Measurements from ENCODE around the gene PMVK. TPM values are rescaled to one million over a fixed set of nuclear protein-coding genes. Genes with fewer than 3 reads are reported as not detected.

The PMVK gene
- total RNA-seq, 2 donors from 2014 or later: 9.7 to 13.8 TPM

- no peak for ATAC-seq (ENCODE audit: insufficient number of reproducible peaks, low FRiP score, low read depth)
- no peaks in the 10 kb centered on the region for H3K9me3 ChIP-seq
- no peaks in the 10 kb centered on the region for H3K36me3 ChIP-seq
- H3K4me1 ChIP-seq (ENCODE audit: control insufficient read depth in 1 of 2, low read depth in 2 of 2): no peaks in the 10 kb centered on the region
- no peaks in the 10 kb centered on the region for H3K27me3 ChIP-seq (replicated peaks; ENCODE audit: insufficient read depth)
- no peak overlapping the region for H3K4me3 ChIP-seq
- H3K27ac ChIP-seq: no peak overlapping the region
- no peak for DNase-seq (ENCODE audit: low spot score)
- TF ChIP-seq CTCF (IDR thresholded peaks at IDR 0.05): no peak
Measured at GRCh38 chr1:154891452-154891851, 45.1 kb downstream of the PMVK start.

DNA sequence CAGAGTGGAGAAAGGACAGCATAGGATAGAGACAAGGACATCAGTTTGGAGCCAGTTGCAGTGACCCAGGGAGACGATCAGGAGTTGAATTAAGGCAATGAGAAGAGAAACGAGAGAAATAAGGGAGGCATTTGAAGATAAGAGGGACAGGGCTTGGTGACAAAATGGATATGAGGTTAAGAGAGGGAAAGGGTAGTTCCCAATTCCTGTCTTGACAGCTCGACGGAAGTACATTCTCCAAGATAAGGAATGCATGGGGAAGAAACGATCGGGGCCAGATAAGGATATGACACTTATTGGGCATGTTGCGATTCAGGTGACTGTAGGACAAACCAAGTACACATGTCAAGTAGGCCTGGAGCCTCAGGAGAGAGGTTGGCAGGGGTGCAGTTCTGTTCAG is 47.8 kb downstream of the PMVK start:
- no peak overlapping the region for H3K27ac ChIP-seq
- no peaks in the 10 kb centered on the region for H3K36me3 ChIP-seq
- H3K4me1 ChIP-seq (ENCODE audit: control insufficient read depth in 1 of 2, low read depth in 2 of 2): no peaks in the 10 kb centered on the region
- TF ChIP-seq CTCF (IDR thresholded peaks at IDR 0.05): no peak
- H3K9me3 ChIP-seq: no peaks in the 10 kb centered on the region
- ATAC-seq (ENCODE audit: insufficient number of reproducible peaks, low FRiP score, low read depth) (no peak), DNase-seq (ENCODE audit: low spot score) (no peak)
- H3K27me3 ChIP-seq (replicated peaks; ENCODE audit: insufficient read depth): no peaks in the 10 kb centered on the region
- no peak overlapping the region for H3K4me3 ChIP-seq

DNA sequence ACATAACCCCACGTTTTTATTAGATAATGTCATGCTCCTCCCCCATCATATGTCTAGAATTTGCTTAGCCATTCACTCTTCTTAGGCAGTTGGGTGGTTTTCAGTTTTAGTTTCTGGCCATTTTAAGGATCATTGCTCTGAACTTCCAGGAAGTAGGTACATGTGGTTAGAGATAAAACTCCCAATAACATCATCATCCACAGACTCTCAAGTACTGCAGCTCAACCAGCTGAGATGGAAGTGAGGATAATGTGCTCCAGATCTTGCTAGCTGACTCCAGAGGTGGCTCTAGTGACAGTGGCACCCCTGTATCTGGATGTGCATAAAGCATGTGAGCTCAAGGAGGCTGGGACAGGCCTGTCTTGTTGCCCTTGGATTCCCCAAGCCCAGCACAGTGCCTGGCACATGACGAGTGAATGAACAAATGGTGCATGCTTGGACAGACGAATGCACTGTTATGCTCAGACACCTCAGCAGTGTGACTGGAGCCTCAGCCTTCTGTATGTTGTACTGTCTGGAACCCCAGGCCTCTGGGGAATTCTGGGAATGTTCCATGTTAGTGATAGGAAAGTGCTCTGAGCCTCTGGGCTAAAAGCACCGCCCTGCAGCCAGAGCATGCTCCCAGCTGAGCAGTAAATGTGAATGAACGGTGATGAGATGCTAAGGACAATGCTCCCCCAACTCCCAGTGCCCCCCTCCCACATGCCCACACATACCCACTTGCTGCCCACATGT is 50.1 kb downstream of the PMVK start:
- no peaks in the 10 kb centered on the region for H3K27me3 ChIP-seq (replicated peaks; ENCODE audit: insufficient read depth)
- no peak for DNase-seq (ENCODE audit: low spot score)

GRCh38 chr1:154884869-154885701 is 51.4 kb downstream of the PMVK start:
- Histone ChIP-seq H3K4me3 (no peak overlapping the region), H3K27ac (no peak overlapping the region), H3K4me1 (ENCODE audit: control insufficient read depth in 1 of 2, low read depth in 2 of 2) (no peaks in the 10 kb centered on the region), H3K9me3 (no peaks in the 10 kb centered on the region), H3K27me3 (replicated peaks; ENCODE audit: insufficient read depth) (no peaks in the 10 kb centered on the region), H3K36me3 (no peaks in the 10 kb centered on the region)
- DNase-seq (ENCODE audit: low spot score): no peak
- TF ChIP-seq CTCF (IDR thresholded peaks at IDR 0.05): no peak
- ATAC-seq (ENCODE audit: insufficient number of reproducible peaks, low FRiP score, low read depth): no peak

More for the DNA sequence above, 50.1 kb downstream of the PMVK start:
- ATAC-seq (ENCODE audit: insufficient number of reproducible peaks, low FRiP score, low read depth): no peak
- TF ChIP-seq CTCF (IDR thresholded peaks at IDR 0.05): no peak
- no peak overlapping the region for H3K27ac ChIP-seq
- H3K4me1 ChIP-seq (ENCODE audit: control insufficient read depth in 1 of 2, low read depth in 2 of 2): no peaks in the 10 kb centered on the region
- H3K9me3 ChIP-seq: no peaks in the 10 kb centered on the region
- H3K36me3 ChIP-seq: no peaks in the 10 kb centered on the region
- no peak overlapping the region for H3K4me3 ChIP-seq
